ENCODE measurements around the gene SAMSN1. TPM values are rescaled to one million over a fixed set of nuclear protein-coding genes. Genes with fewer than 3 reads are reported as not detected.

The SAMSN1 gene
- total RNA-seq, 2 donors from 2014 or later: 1.4 TPM; not detected in 1

- no peak overlapping the region for H3K9ac ChIP-seq (ENCODE audit: extremely low read depth, low read length, poor library complexity, severe bottlenecking)
- WGBS, 2 experiments (ENCODE audit: insufficient coverage in 1 of 2, insufficient read length in 1 of 2): 92 to 94% methylated on average over 4 to 5 of the region's 5 CpGs
- H3K36me3 Mint-ChIP-seq (ENCODE audit: low read depth): no peaks in the 10 kb centered on the region
- H3K4me3 ChIP-seq (ENCODE audit: low read length): no peak overlapping the region
- H3K9me3 ChIP-seq (ENCODE audit: control insufficient read depth, low read length): peaks cover 15% of the 10 kb centered on the region
- H3K9me3 Mint-ChIP-seq: peaks cover 14% of the 10 kb centered on the region
- no peak overlapping the region for H3K4me3 Mint-ChIP-seq
- H3K27ac Mint-ChIP-seq: no peak overlapping the region
- no peaks in the 10 kb centered on the region for H3K4me1 Mint-ChIP-seq
- H3K36me3 ChIP-seq (ENCODE audit: control insufficient read depth, insufficient read depth, low read length): no peaks in the 10 kb centered on the region
- DNase-seq: no peak
- H3K27me3 Mint-ChIP-seq (ENCODE audit: insufficient read depth): no peaks in the 10 kb centered on the region
- no peaks in the 10 kb centered on the region for H3K27me3 ChIP-seq (ENCODE audit: control insufficient read depth, insufficient read depth, low read length, poor library complexity, severe bottlenecking)
- TF ChIP-seq, protein P1, sequence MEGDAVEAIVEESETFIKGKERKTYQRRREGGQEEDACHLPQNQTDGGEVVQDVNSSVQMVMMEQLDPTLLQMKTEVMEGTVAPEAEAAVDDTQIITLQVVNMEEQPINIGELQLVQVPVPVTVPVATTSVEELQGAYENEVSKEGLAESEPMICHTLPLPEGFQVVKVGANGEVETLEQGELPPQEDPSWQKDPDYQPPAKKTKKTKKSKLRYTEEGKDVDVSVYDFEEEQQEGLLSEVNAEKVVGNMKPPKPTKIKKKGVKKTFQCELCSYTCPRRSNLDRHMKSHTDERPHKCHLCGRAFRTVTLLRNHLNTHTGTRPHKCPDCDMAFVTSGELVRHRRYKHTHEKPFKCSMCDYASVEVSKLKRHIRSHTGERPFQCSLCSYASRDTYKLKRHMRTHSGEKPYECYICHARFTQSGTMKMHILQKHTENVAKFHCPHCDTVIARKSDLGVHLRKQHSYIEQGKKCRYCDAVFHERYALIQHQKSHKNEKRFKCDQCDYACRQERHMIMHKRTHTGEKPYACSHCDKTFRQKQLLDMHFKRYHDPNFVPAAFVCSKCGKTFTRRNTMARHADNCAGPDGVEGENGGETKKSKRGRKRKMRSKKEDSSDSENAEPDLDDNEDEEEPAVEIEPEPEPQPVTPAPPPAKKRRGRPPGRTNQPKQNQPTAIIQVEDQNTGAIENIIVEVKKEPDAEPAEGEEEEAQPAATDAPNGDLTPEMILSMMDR (conservative IDR thresholded peaks at IDR 0.05): no peak
- no peaks in the 10 kb centered on the region for H3K4me1 ChIP-seq (ENCODE audit: control insufficient read depth, insufficient read depth, low read length)
- H3K27ac ChIP-seq (ENCODE audit: low read depth, low read length): no peak overlapping the region
Measured at GRCh38 chr21:14557413-14557812, 11.3 kb upstream of the SAMSN1 start.

- Histone ChIP-seq H3K4me1 (ENCODE audit: control insufficient read depth, insufficient read depth, low read length) (no peaks in the 10 kb centered on the region), H3K27me3 (ENCODE audit: control insufficient read depth, insufficient read depth, low read length, poor library complexity, severe bottlenecking) (no peaks in the 10 kb centered on the region), H3K27ac (ENCODE audit: low read depth, low read length) (no peak overlapping the region), H3K4me3 (ENCODE audit: low read length) (no peak overlapping the region), H3K36me3 (ENCODE audit: control insufficient read depth, insufficient read depth, low read length) (no peaks in the 10 kb centered on the region), H3K9ac (ENCODE audit: extremely low read depth, low read length, poor library complexity, severe bottlenecking) (no peak overlapping the region), H3K9me3 (ENCODE audit: control insufficient read depth, low read length) (no peaks in the 10 kb centered on the region)
- Mint-ChIP-seq H3K4me3 (no peak overlapping the region), H3K36me3 (ENCODE audit: low read depth) (no peaks in the 10 kb centered on the region), H3K27me3 (ENCODE audit: insufficient read depth) (no peaks in the 10 kb centered on the region), H3K9me3 (no peaks in the 10 kb centered on the region), H3K27ac (no peak overlapping the region), H3K4me1 (no peaks in the 10 kb centered on the region)
- no peak for DNase-seq
- 17 to 47% methylated on average over 1 of the region's 1 CpG for WGBS, 2 experiments (ENCODE audit: insufficient coverage in 1 of 2, insufficient read length in 1 of 2)
- TF ChIP-seq, protein P1 (conservative IDR thresholded peaks at IDR 0.05): no peak
Measured at GRCh38 chr21:14554948-14555347, 8.8 kb upstream of the SAMSN1 start.

- 85 to 86% methylated on average over 1 to 2 of the region's 2 CpGs for WGBS, 2 experiments (ENCODE audit: insufficient coverage in 1 of 2, insufficient read length in 1 of 2)
- no peak for DNase-seq
- no peaks in the 10 kb centered on the region for H3K9me3 ChIP-seq (ENCODE audit: control insufficient read depth, low read length)
- H3K36me3 Mint-ChIP-seq (ENCODE audit: low read depth): no peaks in the 10 kb centered on the region
- no peaks in the 10 kb centered on the region for H3K4me1 ChIP-seq (ENCODE audit: control insufficient read depth, insufficient read depth, low read length)
- no peak overlapping the region for H3K27ac Mint-ChIP-seq
- H3K4me3 ChIP-seq (ENCODE audit: low read length): no peak overlapping the region
- TF ChIP-seq, protein P1 (conservative IDR thresholded peaks at IDR 0.05): no peak
- no peaks in the 10 kb centered on the region for H3K27me3 Mint-ChIP-seq (ENCODE audit: insufficient read depth)
- no peaks in the 10 kb centered on the region for H3K27me3 ChIP-seq (ENCODE audit: control insufficient read depth, insufficient read depth, low read length, poor library complexity, severe bottlenecking)
- H3K9ac ChIP-seq (ENCODE audit: extremely low read depth, low read length, poor library complexity, severe bottlenecking): no peak overlapping the region
- no peaks in the 10 kb centered on the region for H3K36me3 ChIP-seq (ENCODE audit: control insufficient read depth, insufficient read depth, low read length)
- no peaks in the 10 kb centered on the region for H3K9me3 Mint-ChIP-seq
- no peak overlapping the region for H3K4me3 Mint-ChIP-seq
- H3K4me1 Mint-ChIP-seq: no peaks in the 10 kb centered on the region
- H3K27ac ChIP-seq (ENCODE audit: low read depth, low read length): no peak overlapping the region
Measured at GRCh38 chr21:14553422-14553821, 7.3 kb upstream of the SAMSN1 start.
